B cell (primary cell): Measurements from ENCODE around the gene SYCE3. TPM values are rescaled to one million over a fixed set of nuclear protein-coding genes. Genes with fewer than 3 reads are reported as not detected.

ENCODE experiments used
- ATAC-seq: fragments of 200-7000 bp; cut with Tn5 transposase; one replicate; pipeline ENCODE4 v1.10.0; 2021; ENCODE audit warnings: low read depth, mild to moderate bottlenecking, moderate number of reproducible peaks, moderate library complexity
- CTCF ChIA-PET: fragments of 350-600 bp; sonication (Branson Sonifier 250); formaldehyde crosslinking; loops from one replicate; lab custom pipeline; 2021; ENCODE audit warnings: antibody characterized with exemption, inconsistent platforms; lab: Charles Lee
- POLR2A ChIA-PET: fragments of 350-600 bp; sonication (Branson Sonifier 250); formaldehyde crosslinking; loops from one replicate; lab custom pipeline; 2021; ENCODE audit warnings: antibody characterized with exemption; lab: Charles Lee
- DNase-seq: peaks from one replicate; pipeline ENCODE4 v3.0.0; 2013
- H2AFZ ChIP-seq: 2 replicates; pipeline ENCODE4 v1.6.1; 2012; ENCODE audit warnings: mild to moderate bottlenecking, low read depth, low read length; ENCODE audit not compliant: insufficient read depth, poor library complexity, severe bottlenecking
- H3K27ac ChIP-seq, 2 donors: 1 replicate in 1 of 2; 2 replicates in 1 of 2; pipeline ENCODE4 v1.5.1; 2012 to 2013; ENCODE audit warnings: low read length in 2 of 2, mild to moderate bottlenecking in 2 of 2, moderate library complexity in 1 of 2
- H3K27me3 ChIP-seq, 4 experiments: fragments of 200-600 bp in 1 of 4; sonication (generic) in 1 of 4; replicated peaks in 1 of 4; 1 replicate in 2 of 4; 2 replicates in 2 of 4; pipeline versions ENCODE4 v1.6.1 to v1.7.0; 2013 to 2016; ENCODE audit warnings: low read length in 3 of 4, mild to moderate bottlenecking in 2 of 4, mixed read lengths in 1 of 4, moderate library complexity in 1 of 4; ENCODE audit not compliant: insufficient read depth in 4 of 4, control insufficient read depth in 3 of 4; ENCODE audit errors: control extremely low read depth in 1 of 4
- H3K36me3 ChIP-seq, 2 experiments: replicated peaks in 1 of 2; 1 replicate in 1 of 2; 2 replicates in 1 of 2; pipeline versions ENCODE4 v1.6.1 to v1.7.1; 2013; ENCODE audit warnings: low read length in 1 of 2; ENCODE audit not compliant: insufficient read depth in 2 of 2, control insufficient read depth in 1 of 2; ENCODE audit errors: control extremely low read depth in 1 of 2, extremely low read depth in 1 of 2
- H3K4me1 ChIP-seq, 2 donors: fragments of 200-600 bp in 1 of 2; sonication (generic) in 1 of 2; 1 replicate in 1 of 2; 2 replicates in 1 of 2; pipeline versions ENCODE4 v1.5.1 to v1.6.1; 2013 to 2017; ENCODE audit warnings: low read length in 2 of 2; ENCODE audit not compliant: control insufficient read depth in 2 of 2, insufficient read depth in 2 of 2
- H3K4me2 ChIP-seq: replicated peaks from 2 replicates; pipeline ENCODE3; 2012; ENCODE audit warnings: mild to moderate bottlenecking, low read depth, low read length; ENCODE audit not compliant: poor library complexity, severe bottlenecking
- H3K4me3 ChIP-seq, 5 experiments: fragments of 200-600 bp in 1 of 5; sonication (generic) in 1 of 5; 1 replicate in 3 of 5; 2 replicates in 2 of 5; pipeline versions ENCODE4 v1.5.1 to v1.7.0; 2011 to 2016; ENCODE audit warnings: low read length in 4 of 5, mild to moderate bottlenecking in 4 of 5, low read depth in 2 of 5, control low read depth in 1 of 5, moderate library complexity in 1 of 5; ENCODE audit not compliant: insufficient read depth in 1 of 5; ENCODE audit errors: control extremely low read depth in 1 of 5, extremely low read depth in 1 of 5
- H3K79me2 ChIP-seq: fragments of 200-600 bp; sonication (generic); one replicate; pipeline ENCODE4 v1.6.0; 2016; ENCODE audit warnings: low read length; ENCODE audit not compliant: control insufficient read depth, insufficient read depth
- H3K9ac ChIP-seq: fragments of 200-600 bp; sonication (generic); 2 replicates; pipeline ENCODE4 v1.6.1; 2017; ENCODE audit warnings: mild to moderate bottlenecking, low read length, moderate library complexity
- H3K9me3 ChIP-seq, 3 donors: one replicate each; pipeline versions ENCODE4 v1.6.1 to v1.7.1; 2013; ENCODE audit warnings: low read length in 2 of 3; ENCODE audit not compliant: control insufficient read depth in 2 of 3, insufficient read depth in 1 of 3; ENCODE audit errors: control extremely low read depth in 1 of 3
- H4K20me1 ChIP-seq: 2 replicates; pipeline ENCODE4 v1.6.0; 2012; ENCODE audit warnings: mild to moderate bottlenecking, low read length; ENCODE audit not compliant: insufficient read depth, control insufficient read depth, poor library complexity, severe bottlenecking
- H3K27ac Mint-ChIP-seq: one replicate; pipeline ENCODE4 v1.8.0; 2021; ENCODE audit warnings: mixed read lengths
- H3K27me3 Mint-ChIP-seq: one replicate; pipeline ENCODE4 v1.8.0; 2021; ENCODE audit warnings: mixed read lengths
- H3K4me1 Mint-ChIP-seq: one replicate; pipeline ENCODE4 v1.8.0; 2021; ENCODE audit warnings: mixed read lengths
- H3K4me3 Mint-ChIP-seq: one replicate; pipeline ENCODE4 v1.8.0; 2021; ENCODE audit warnings: mixed read lengths
- H3K9me3 Mint-ChIP-seq: one replicate; pipeline ENCODE4 v1.8.0; 2022; ENCODE audit warnings: mixed read lengths; ENCODE audit not compliant: insufficient read depth
- CTCF ChIP-seq: fragments of 200-600 bp; IDR thresholded peaks from one replicate; pipeline ENCODE4 v1.8.0; 2022; ENCODE audit warnings: antibody characterized with exemption, mild to moderate bottlenecking
- EZH2 ChIP-seq: IDR thresholded peaks from 2 replicates; pipeline ENCODE4 v1.6.1; 2012; ENCODE audit warnings: borderline replicate concordance, low read depth, mild to moderate bottlenecking, moderate library complexity, low read length; ENCODE audit not compliant: insufficient read depth, poor library complexity, severe bottlenecking
- WGBS: methylation state at CpG from one replicate; pipeline ENCODE4 v1.1.5; 2013; ENCODE audit warnings: missing lambda C conversion rate; ENCODE audit not compliant: insufficient coverage; 5-methylcytosine and 5-hydroxymethylcytosine counted together
- intact Hi-C: fragments of 100-400 bp; cut with micrococcal nuclease; formaldehyde crosslinking; loops from one replicate; pipeline ENCODE4 v1.10.0; 2022
- polyA plus RNA-seq: library from polyadenylated mRNA; depleted of rRNA; stranded (reverse); fragments of >200 nt; gene quantifications from 2 replicates; pipeline ENCODE4 v1.2.3, GENCODE V29; 2012
- total RNA-seq, 2 donors: library from RNA; stranded (reverse); fragments of 120-200 nt in 1 of 2; gene quantifications; 1 replicate in 1 of 2; 2 replicates in 1 of 2; pipeline versions ENCODE4 v1.2.3 to v1.2.4, GENCODE V29; 2013 to 2022

SYCE3 gene
- total and polyA plus RNA-seq, 2 donors (not counting 1 experiment from before 2014, with no cell fraction given) = not detected

- no peak overlapping the region for H3K27ac ChIP-seq
- peaks cover 26% of the 10 kb centered on the region for H3K79me2 ChIP-seq
- H3K9me3 ChIP-seq = no peaks in the 10 kb centered on the region
- TF ChIP-seq CTCF = no peak
- no peak for TF ChIP-seq EZH2
- H3K27me3 ChIP-seq = no peaks in the 10 kb centered on the region
- peaks cover 30% of the 10 kb centered on the region for H4K20me1 ChIP-seq
- no peak overlapping the region for H3K4me3 ChIP-seq
- Mint-ChIP-seq H3K27ac (no peak overlapping the region), H3K27me3 (no peaks in the 10 kb centered on the region), H3K9me3 (no peaks in the 10 kb centered on the region), H3K4me1 (peaks cover 18% of the 10 kb centered on the region), H3K4me3 (no peak overlapping the region)
- DNase-seq (peak; percentile 31), ATAC-seq (no peak)
- CTCF ChIA-PET = interaction anchor here (0.5 to 1.4 kb wide), 4 partner anchors 17 to 149 kb away, joined by 3 to 4 read pairs (median 4); partner anchors contain the start of genes MIOX and SYCE3
- POLR2A ChIA-PET = interaction anchor here (0.8 kb wide), 1 partner anchor 102 kb away, joined by 3 read pairs; no protein-coding TSS in a partner anchor
- peaks cover 12 to 21% of the 10 kb centered on the region in 2 donors for H3K4me1 ChIP-seq
- H3K4me2 ChIP-seq = no peak overlapping the region
- H3K36me3 ChIP-seq = peaks cover 0 to 32% of the 10 kb centered on the region in 2 experiments
- WGBS = 98% methylated on average over 15 of the region's 26 CpGs
- no peak overlapping the region for H3K9ac ChIP-seq
- H2AFZ ChIP-seq = no peak overlapping the region
- intact Hi-C loops = no loop called here
Observed at GRCh38 chr22:50503475-50504145, 59.1 kb downstream of the SYCE3 start.
